ENCODE measurements around the gene EPN1.

EPN1 gene

GRCh38 chr19:55674841-55675660, at the start of gene EPN1:
Gene EPN1, plus strand, starts transcription at chr19:55675226. Its CDS starts 3,402 bp downstream, at chr19:55678628.
- in situ Hi-C loops (cut with HindIII; ENCODE audit: low sequenced_read_pairs), result no loop called here

GRCh38 chr19:55626350-55626749, 48.7 kb upstream of the EPN1 start:
- in situ Hi-C loops (cut with HindIII; ENCODE audit: low sequenced_read_pairs), result loop anchor here (10.0 kb wide), 1 partner anchor 452 kb away; no protein-coding TSS in a partner anchor

- in situ Hi-C loops (cut with HindIII; ENCODE audit: low sequenced_read_pairs), result no loop called here
These were observed 42.6 kb upstream of the EPN1 start for GRCh38 chr19:55632463-55632834.

GRCh38 chr19:55633861-55634260, 41.2 kb upstream of the EPN1 start:
- in situ Hi-C loops (cut with HindIII; ENCODE audit: low sequenced_read_pairs), result no loop called here

GRCh38 chr19:55635334-55635717, 39.7 kb upstream of the EPN1 start:
- in situ Hi-C loops (cut with HindIII; ENCODE audit: low sequenced_read_pairs), result no loop called here

GRCh38 chr19:55635856-55636440, 39.1 kb upstream of the EPN1 start:
- in situ Hi-C loops (cut with HindIII; ENCODE audit: low sequenced_read_pairs), result no loop called here

- in situ Hi-C loops (cut with HindIII; ENCODE audit: low sequenced_read_pairs), result no loop called here
These were observed 38.3 kb upstream of the EPN1 start for GRCh38 chr19:55636723-55637122.

- in situ Hi-C loops (cut with HindIII; ENCODE audit: low sequenced_read_pairs), result no loop called here
These were observed 37.5 kb upstream of the EPN1 start for GRCh38 chr19:55637534-55637933.

- in situ Hi-C loops (cut with HindIII; ENCODE audit: low sequenced_read_pairs), result no loop called here
These were observed 36.1 kb upstream of the EPN1 start for GRCh38 chr19:55638864-55639359.

- in situ Hi-C loops (cut with HindIII; ENCODE audit: low sequenced_read_pairs), result no loop called here
These were observed 34.9 kb upstream of the EPN1 start for GRCh38 chr19:55640043-55640576.

- in situ Hi-C loops (cut with HindIII; ENCODE audit: low sequenced_read_pairs), result no loop called here
These were observed 34.2 kb upstream of the EPN1 start, which contains the start of gene ZNF580 for GRCh38 chr19:55640577-55641425. Gene ZNF580, plus strand, starts transcription at chr19:55641002. Its CDS starts 1,507 bp downstream, at chr19:55642509.

GRCh38 chr19:55641426-55642152, 33.4 kb upstream of the EPN1 start:
- in situ Hi-C loops (cut with HindIII; ENCODE audit: low sequenced_read_pairs), result no loop called here

- in situ Hi-C loops (cut with HindIII; ENCODE audit: low sequenced_read_pairs), result no loop called here
These were observed 32.6 kb upstream of the EPN1 start for GRCh38 chr19:55642153-55643002.

GRCh38 chr19:55643003-55643886, 31.8 kb upstream of the EPN1 start, which contains the start of gene ZNF581:
Gene ZNF581, plus strand, starts transcription at chr19:55643649. Its CDS starts 923 bp downstream, at chr19:55644572.
- in situ Hi-C loops (cut with HindIII; ENCODE audit: low sequenced_read_pairs), result no loop called here

GRCh38 chr19:55643887-55644176, 31.2 kb upstream of the EPN1 start:
- in situ Hi-C loops (cut with HindIII; ENCODE audit: low sequenced_read_pairs), result no loop called here

GRCh38 chr19:55644191-55644833, 30.7 kb upstream of the EPN1 start:
- in situ Hi-C loops (cut with HindIII; ENCODE audit: low sequenced_read_pairs), result no loop called here

- in situ Hi-C loops (cut with HindIII; ENCODE audit: low sequenced_read_pairs), result no loop called here
These were observed 30.0 kb upstream of the EPN1 start for GRCh38 chr19:55644842-55645511.

- in situ Hi-C loops (cut with HindIII; ENCODE audit: low sequenced_read_pairs), result no loop called here
These were observed 29.5 kb upstream of the EPN1 start for GRCh38 chr19:55645512-55645881.
